Testis (tissue), 3 donors: ENCODE data around the gene PRR27. TPM values are rescaled to one million over a fixed set of nuclear protein-coding genes. Genes with fewer than 3 reads are reported as not detected.

Experiments
- DNase-seq: peaks from one replicate; pipeline ENCODE4 v3.0.0-alpha.2; 2019
- H3K27ac ChIP-seq, 2 donors: fragments of 200-600 bp; sonication (generic); one replicate each; pipeline ENCODE4 v1.5.1; 2019
- H3K27me3 ChIP-seq: fragments of 200-600 bp; sonication (generic); one replicate; pipeline ENCODE4 v1.5.1; 2019
- H3K36me3 ChIP-seq: fragments of 200-600 bp; sonication (generic); one replicate; pipeline ENCODE4 v1.5.1; 2017; ENCODE audit warnings: low read depth; ENCODE audit errors: missing control alignments
- H3K4me1 ChIP-seq: fragments of 200-600 bp; sonication (generic); one replicate; pipeline ENCODE4 v1.5.1; 2019
- H3K4me3 ChIP-seq, 2 donors: fragments of 200-600 bp; sonication (generic); one replicate each; pipeline ENCODE4 v1.5.1; 2017 to 2019
- H3K9me3 ChIP-seq: fragments of 200-600 bp; sonication (generic); one replicate; pipeline ENCODE4 v1.5.1; 2017
- CTCF ChIP-seq, 3 experiments: fragments of 450-650 bp in 2 of 3; fragments of 200-600 bp in 1 of 3; sonication (generic) in 1 of 3; IDR thresholded peaks; one replicate each; pipeline ENCODE4 v1.5.1; 2016 to 2019; ENCODE audit warnings: antibody characterized with exemption in 3 of 3, mild to moderate bottlenecking in 2 of 3, moderate library complexity in 1 of 3
- POLR2A ChIP-seq: fragments of 450-650 bp; IDR thresholded peaks from one replicate; pipeline ENCODE4 v1.6.1; 2017; ENCODE audit warnings: antibody characterized with exemption, mild to moderate bottlenecking, moderate library complexity
- WGBS, 2 donors: methylation state at CpG; one replicate each; pipeline ENCODE4 v1.1.5; 2018; 5-methylcytosine and 5-hydroxymethylcytosine counted together
- intact Hi-C: fragments of 100-400 bp; cut with DNase I; formaldehyde crosslinking; loops from one replicate; pipeline ENCODE4 v1.15.1; 2023; ENCODE audit warnings: low total_unique reads
- polyA plus RNA-seq: library from polyadenylated mRNA; stranded (reverse); fragments of 350-450 nt; fragmentation: Illumina TruSeq; extraction: RNeasy Lipid Tissue Mini Kit (QIAGEN cat#74804); gene quantifications from one replicate; pipeline ENCODE4 v1.2.3, GENCODE V29; 2014; ENCODE audit warnings: low read depth, low replicate concordance; ENCODE audit not compliant: insufficient read depth
- total RNA-seq, 2 donors: library from RNA; depleted of rRNA; stranded (reverse); fragments of >200 nt; gene quantifications; one replicate each; pipeline ENCODE4 v1.2.3, GENCODE V29; 2016

The PRR27 gene
- total and polyA plus RNA-seq, 3 donors from 2014 or later = 0.87 to 3.5 (median 2.2) TPM

DNA sequence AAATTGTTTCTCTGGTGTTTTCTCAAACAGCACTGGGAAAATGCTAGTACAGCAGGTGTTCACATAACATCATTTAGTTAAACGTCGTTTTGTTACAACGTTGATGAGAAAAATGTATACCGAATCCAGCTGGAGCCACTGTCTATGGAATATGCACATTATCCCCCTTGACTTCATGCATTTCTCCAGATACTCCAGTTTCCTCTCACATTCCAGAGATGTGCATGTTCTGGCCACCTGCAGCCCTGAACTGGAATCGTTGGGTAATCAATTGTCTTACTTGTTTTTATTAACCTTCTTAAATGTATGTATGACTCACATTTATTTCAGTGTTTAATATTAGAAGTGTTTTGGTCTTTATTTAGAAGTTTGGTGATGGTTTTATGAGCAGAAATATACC is 23.1 kb downstream of the PRR27 start:
- no peak for DNase-seq
- no peak overlapping the region for H3K4me3 ChIP-seq
- H3K9me3 ChIP-seq = no peaks in the 10 kb centered on the region
- intact Hi-C loops = no loop called here
- 53 to 69% methylated on average over 5 of the region's 5 CpGs for WGBS, 2 donors
- no peaks in the 10 kb centered on the region for H3K27me3 ChIP-seq
- H3K36me3 ChIP-seq = no peaks in the 10 kb centered on the region
- TF ChIP-seq POLR2A (no peak), CTCF (IDR thresholded peaks at IDR 0.05) (no peak)
- no peak overlapping the region for H3K27ac ChIP-seq
- no peaks in the 10 kb centered on the region for H3K4me1 ChIP-seq

GRCh38 chr4:70178075-70178660 is 24.1 kb downstream of the PRR27 start:
- no peaks in the 10 kb centered on the region for H3K36me3 ChIP-seq
- no peak overlapping the region for H3K27ac ChIP-seq
- H3K27me3 ChIP-seq = no peaks in the 10 kb centered on the region
- DNase-seq = no peak
- 53 to 62% methylated on average over 5 of the region's 5 CpGs for WGBS, 2 donors
- no peak overlapping the region for H3K4me3 ChIP-seq
- intact Hi-C loops = no loop called here
- no peak for TF ChIP-seq POLR2A
- no peaks in the 10 kb centered on the region for H3K9me3 ChIP-seq
- no peaks in the 10 kb centered on the region for H3K4me1 ChIP-seq

- no peak for DNase-seq
- no peak overlapping the region for H3K4me3 ChIP-seq
- no peaks in the 10 kb centered on the region for H3K36me3 ChIP-seq
- H3K9me3 ChIP-seq = no peaks in the 10 kb centered on the region
- TF ChIP-seq CTCF (IDR thresholded peaks at IDR 0.05) (no peak), POLR2A (no peak)
- 64 to 70% methylated on average over 2 of the region's 2 CpGs for WGBS, 2 donors
- H3K27ac ChIP-seq = no peak overlapping the region
- intact Hi-C loops = no loop called here
- no peaks in the 10 kb centered on the region for H3K4me1 ChIP-seq
- H3K27me3 ChIP-seq = no peaks in the 10 kb centered on the region
Measured at GRCh38 chr4:70179811-70180210, 25.8 kb downstream of the PRR27 start.

- intact Hi-C loops = no loop called here
- Histone ChIP-seq H3K9me3 (no peaks in the 10 kb centered on the region), H3K36me3 (no peaks in the 10 kb centered on the region), H3K4me3 (no peak overlapping the region), H3K27me3 (no peaks in the 10 kb centered on the region), H3K27ac (no peak overlapping the region), H3K4me1 (no peaks in the 10 kb centered on the region)
- no peak for DNase-seq
- WGBS, 2 donors = 70 to 73% methylated on average over 1 of the region's 1 CpG
- TF ChIP-seq POLR2A (no peak), CTCF (IDR thresholded peaks at IDR 0.05) (no peak)
Measured at GRCh38 chr4:70181864-70182263, 27.8 kb downstream of the PRR27 start.

DNA sequence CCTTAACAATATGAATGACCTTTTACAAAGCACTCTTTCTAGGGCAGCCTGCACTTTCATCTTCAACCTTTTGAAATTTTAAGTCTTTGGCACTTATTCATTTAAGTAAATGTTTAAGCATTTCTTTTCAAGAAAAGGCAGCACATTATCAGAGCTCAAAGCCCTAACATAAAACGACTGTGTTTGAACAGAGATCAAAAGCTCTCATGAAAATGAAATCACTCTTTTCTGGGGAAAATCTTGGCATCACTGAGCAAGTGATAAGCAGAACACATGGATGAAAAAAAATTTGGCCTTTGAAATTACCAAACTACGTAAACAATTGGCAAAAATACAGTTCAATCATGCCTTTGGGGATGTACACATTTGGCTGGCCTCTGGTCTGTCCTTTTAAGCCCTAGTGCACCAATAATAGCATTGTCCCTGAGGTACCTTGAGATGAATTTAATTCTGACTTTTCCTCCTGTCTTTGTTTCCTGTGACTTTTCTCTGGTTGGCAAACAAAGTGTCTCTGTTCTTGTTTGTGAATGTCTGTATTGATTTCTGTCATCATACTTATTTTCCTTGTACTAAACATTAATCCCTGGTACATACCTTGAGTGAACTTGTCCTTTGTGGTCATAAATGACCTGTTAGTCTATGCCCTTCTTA is 28.6 kb downstream of the PRR27 start:
- Histone ChIP-seq H3K27me3 (no peaks in the 10 kb centered on the region), H3K27ac (no peak overlapping the region), H3K4me3 (no peak overlapping the region), H3K36me3 (no peaks in the 10 kb centered on the region), H3K4me1 (no peaks in the 10 kb centered on the region), H3K9me3 (no peaks in the 10 kb centered on the region)
- intact Hi-C loops = no loop called here
- no peak for TF ChIP-seq POLR2A
- no peak for TF ChIP-seq CTCF (IDR thresholded peaks at IDR 0.05)
- DNase-seq = no peak
- WGBS, 2 donors = 36% methylated on average over 2 of the region's 2 CpGs
